Skeletal muscle satellite cell (primary cell): ENCODE data around the gene MYLK4. TPM values are rescaled to one million over a fixed set of nuclear protein-coding genes. Genes with fewer than 3 reads are reported as not detected.

Experiments used
- H3K27me3 ChIP-seq: 2 replicates; pipeline ENCODE4 v1.7.0; 2013; ENCODE audit warnings: low read length; ENCODE audit not compliant: control insufficient read depth, insufficient read depth
- H3K36me3 ChIP-seq: 2 replicates; pipeline ENCODE4 v1.7.0; 2013; ENCODE audit warnings: mild to moderate bottlenecking, control low read depth, low read length; ENCODE audit not compliant: insufficient read depth
- H3K4me1 ChIP-seq: 2 replicates; pipeline ENCODE4 v1.7.0; 2013; ENCODE audit warnings: low read length; ENCODE audit not compliant: control insufficient read depth, insufficient read depth
- H3K4me2 ChIP-seq: 2 replicates; pipeline ENCODE4 v1.7.0; 2013; ENCODE audit warnings: mild to moderate bottlenecking, low read length
- H3K4me3 ChIP-seq: 2 replicates; pipeline ENCODE4 v1.7.0; 2013; ENCODE audit warnings: low read length
- H3K9ac ChIP-seq: 2 replicates; pipeline ENCODE4 v1.7.0; 2013; ENCODE audit warnings: mild to moderate bottlenecking, low read depth, low read length, moderate library complexity
- H3K9me3 ChIP-seq: replicated peaks from 2 replicates; pipeline ENCODE4 v1.7.0; 2013; ENCODE audit warnings: mild to moderate bottlenecking, control low read depth, low read length
- total RNA-seq: library from RNA; depleted of rRNA; stranded (reverse); fragments of >200 nt; gene quantifications from 2 replicates; pipeline ENCODE4 v1.2.3, GENCODE V29; 2012; rRNA removed

Gene MYLK4
- total RNA-seq: 0.22 and 0.25 TPM in 2 replicates

- Histone ChIP-seq H3K36me3 (no peaks in the 10 kb centered on the region), H3K9me3 (no peaks in the 10 kb centered on the region), H3K4me3 (no peak within 1 kb of the TSS), H3K4me2 (peak within 1 kb of the TSS; percentile 13), H3K4me1 (no peaks in the 10 kb centered on the region), H3K9ac (no peak within 1 kb of the TSS), H3K27me3 (no peaks in the 10 kb centered on the region)
Measured at GRCh38 chr6:2750832-2751231, at the start of gene MYLK4. TSS of gene MYLK4 (minus strand) at chr6:2750922. CDS start at chr6:2749294, 1,628 bp downstream.

GRCh38 chr6:2799936-2800527 lies 49.3 kb upstream of the MYLK4 start:
- Histone ChIP-seq H3K36me3 (no peaks in the 10 kb centered on the region), H3K27me3 (no peaks in the 10 kb centered on the region), H3K4me1 (no peaks in the 10 kb centered on the region), H3K9me3 (no peaks in the 10 kb centered on the region), H3K9ac (no peak overlapping the region), H3K4me2 (no peak overlapping the region), H3K4me3 (no peak overlapping the region)

GRCh38 chr6:2798586-2799134 lies 47.9 kb upstream of the MYLK4 start:
- no peaks in the 10 kb centered on the region for H3K27me3 ChIP-seq
- H3K4me3 ChIP-seq: no peak overlapping the region
- no peak overlapping the region for H3K9ac ChIP-seq
- no peaks in the 10 kb centered on the region for H3K36me3 ChIP-seq
- no peaks in the 10 kb centered on the region for H3K4me1 ChIP-seq
- no peaks in the 10 kb centered on the region for H3K9me3 ChIP-seq
- no peak overlapping the region for H3K4me2 ChIP-seq

- no peaks in the 10 kb centered on the region for H3K36me3 ChIP-seq
- no peak overlapping the region for H3K9ac ChIP-seq
- H3K4me2 ChIP-seq: no peak overlapping the region
- no peaks in the 10 kb centered on the region for H3K4me1 ChIP-seq
- H3K27me3 ChIP-seq: no peaks in the 10 kb centered on the region
- H3K4me3 ChIP-seq: no peak overlapping the region
- H3K9me3 ChIP-seq: no peaks in the 10 kb centered on the region
Measured at GRCh38 chr6:2797564-2798031, 46.9 kb upstream of the MYLK4 start.

- Histone ChIP-seq H3K9me3 (no peaks in the 10 kb centered on the region), H3K4me3 (no peak overlapping the region), H3K36me3 (no peaks in the 10 kb centered on the region), H3K4me1 (no peaks in the 10 kb centered on the region), H3K9ac (no peak overlapping the region), H3K27me3 (no peaks in the 10 kb centered on the region), H3K4me2 (no peak overlapping the region)
Measured at GRCh38 chr6:2796861-2797260, 46.1 kb upstream of the MYLK4 start.

GRCh38 chr6:2795956-2796355 lies 45.2 kb upstream of the MYLK4 start:
- Histone ChIP-seq H3K9me3 (no peaks in the 10 kb centered on the region), H3K36me3 (no peaks in the 10 kb centered on the region), H3K9ac (no peak overlapping the region), H3K4me1 (peaks cover 5% of the 10 kb centered on the region), H3K4me2 (no peak overlapping the region), H3K4me3 (no peak overlapping the region), H3K27me3 (no peaks in the 10 kb centered on the region)

DNA sequence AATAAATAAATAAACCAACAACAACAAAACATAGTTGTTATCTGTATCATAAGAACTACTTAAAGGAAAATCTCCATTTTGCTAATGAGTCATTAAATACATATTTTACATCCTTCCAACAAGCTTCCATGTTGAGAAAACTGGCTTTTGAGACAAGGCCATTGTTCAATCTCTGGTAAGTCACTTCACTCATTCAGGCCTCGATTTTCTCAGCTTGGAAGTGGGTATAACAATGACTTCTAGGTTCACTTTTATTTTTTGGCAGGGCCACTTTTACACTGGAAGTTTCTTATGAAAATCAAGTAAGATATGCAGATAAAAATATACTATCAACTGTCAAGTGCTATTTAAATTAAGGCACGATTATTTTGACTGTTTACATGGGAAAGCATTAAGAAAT lies 44.4 kb upstream of the MYLK4 start:
- no peaks in the 10 kb centered on the region for H3K9me3 ChIP-seq
- H3K27me3 ChIP-seq: no peaks in the 10 kb centered on the region
- peaks cover 13% of the 10 kb centered on the region for H3K4me1 ChIP-seq
- H3K4me2 ChIP-seq: no peak overlapping the region
- no peak overlapping the region for H3K4me3 ChIP-seq
- H3K9ac ChIP-seq: no peak overlapping the region
- no peaks in the 10 kb centered on the region for H3K36me3 ChIP-seq

DNA sequence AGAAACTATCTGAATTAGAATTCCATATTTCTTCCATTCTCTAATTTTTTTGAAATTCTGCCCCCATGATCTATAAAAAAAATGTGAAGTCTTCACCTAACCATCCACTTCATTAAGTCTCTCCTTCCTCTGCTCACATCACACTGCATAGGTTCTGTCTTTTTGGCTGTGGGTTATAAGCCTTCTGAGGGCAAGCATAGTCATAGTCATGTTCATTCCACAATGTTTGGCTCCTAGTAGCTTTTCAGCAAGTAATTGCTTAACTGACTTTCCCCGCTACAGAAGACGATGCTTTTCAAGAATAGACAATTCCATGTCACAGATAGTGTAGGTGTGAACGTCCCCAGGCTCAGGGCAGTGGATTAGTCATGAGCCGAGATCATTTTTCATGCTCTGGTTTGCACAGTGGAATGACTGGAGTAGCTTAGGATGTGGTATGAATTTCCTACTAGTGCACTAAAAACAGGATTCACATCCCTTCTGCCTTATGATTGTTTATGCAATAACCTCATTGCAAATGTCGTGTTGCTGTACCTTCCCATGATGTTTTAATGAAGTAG lies 43.5 kb upstream of the MYLK4 start:
- Histone ChIP-seq H3K27me3 (no peaks in the 10 kb centered on the region), H3K4me1 (peaks cover 17% of the 10 kb centered on the region), H3K4me3 (no peak overlapping the region), H3K9me3 (no peaks in the 10 kb centered on the region), H3K4me2 (no peak overlapping the region), H3K9ac (no peak overlapping the region), H3K36me3 (no peaks in the 10 kb centered on the region)

GRCh38 chr6:2793534-2794151 lies 42.9 kb upstream of the MYLK4 start:
- no peak overlapping the region for H3K9ac ChIP-seq
- no peak overlapping the region for H3K4me2 ChIP-seq
- H3K27me3 ChIP-seq: no peaks in the 10 kb centered on the region
- H3K4me1 ChIP-seq: peaks cover 22% of the 10 kb centered on the region
- no peak overlapping the region for H3K4me3 ChIP-seq
- no peaks in the 10 kb centered on the region for H3K9me3 ChIP-seq
- no peaks in the 10 kb centered on the region for H3K36me3 ChIP-seq

- no peaks in the 10 kb centered on the region for H3K9me3 ChIP-seq
- H3K4me3 ChIP-seq: no peak overlapping the region
- H3K27me3 ChIP-seq: no peaks in the 10 kb centered on the region
- H3K9ac ChIP-seq: no peak overlapping the region
- no peaks in the 10 kb centered on the region for H3K36me3 ChIP-seq
- H3K4me2 ChIP-seq: no peak overlapping the region
- H3K4me1 ChIP-seq: peaks cover 22% of the 10 kb centered on the region
Measured at GRCh38 chr6:2792330-2793110, 41.8 kb upstream of the MYLK4 start.

GRCh38 chr6:2791450-2791974 lies 40.8 kb upstream of the MYLK4 start:
- Histone ChIP-seq H3K4me3 (no peak overlapping the region), H3K9me3 (no peaks in the 10 kb centered on the region), H3K4me1 (peaks cover 22% of the 10 kb centered on the region), H3K9ac (peak overlapping the region; percentile 13), H3K36me3 (no peaks in the 10 kb centered on the region), H3K27me3 (no peaks in the 10 kb centered on the region), H3K4me2 (no peak overlapping the region)
